ENCODE data around the gene EPHA5.

The EPHA5 gene

DNA sequence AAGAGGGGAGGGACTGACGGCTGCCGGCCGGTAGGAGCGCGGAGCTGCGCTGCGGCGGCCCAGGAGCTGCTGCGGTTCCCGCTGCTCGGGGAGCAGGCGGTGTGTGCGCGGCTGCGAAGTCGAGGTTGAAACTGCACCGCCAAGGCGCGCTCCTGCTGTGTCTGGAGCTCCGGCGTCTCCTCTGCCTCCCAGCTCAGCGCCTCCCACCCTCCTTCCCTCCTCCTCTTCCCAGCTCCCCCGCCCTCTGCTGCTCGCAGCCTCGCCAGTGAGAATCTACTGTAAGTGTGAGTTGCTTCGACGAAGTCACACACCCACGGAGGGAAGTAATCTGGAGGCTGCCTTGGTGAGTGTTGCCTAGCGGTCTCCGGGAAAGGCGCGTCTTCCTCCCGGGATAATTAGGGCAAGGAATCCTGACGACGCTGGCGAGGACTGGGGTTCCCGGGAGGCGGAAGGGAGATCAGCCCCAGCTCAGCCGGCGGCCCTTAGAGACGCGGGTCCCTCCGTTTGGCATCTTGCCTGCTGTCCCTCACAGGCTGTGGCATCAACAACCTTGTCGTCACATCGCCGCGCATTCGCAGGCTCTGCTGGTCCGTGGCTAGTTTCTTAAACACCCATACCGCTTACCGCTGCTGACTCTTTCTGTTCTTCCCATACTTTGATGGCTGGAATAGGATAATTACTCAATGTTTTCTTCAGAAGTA is at the start of gene EPHA5:
Gene EPHA5 (minus strand): TSS at position 159 of the 701 bp plus-strand sequence. CDS start 747 bp downstream, outside the sequence.
- DNase-seq = peak; percentile 5

GRCh38 chr4:65719635-65720034 is 49.3 kb upstream of the EPHA5 start:
- no peak for DNase-seq

GRCh38 chr4:65698631-65699030 is 28.3 kb upstream of the EPHA5 start:
- DNase-seq = no peak

- DNase-seq = no peak
Observed at GRCh38 chr4:65696436-65696835, 26.1 kb upstream of the EPHA5 start.

DNA sequence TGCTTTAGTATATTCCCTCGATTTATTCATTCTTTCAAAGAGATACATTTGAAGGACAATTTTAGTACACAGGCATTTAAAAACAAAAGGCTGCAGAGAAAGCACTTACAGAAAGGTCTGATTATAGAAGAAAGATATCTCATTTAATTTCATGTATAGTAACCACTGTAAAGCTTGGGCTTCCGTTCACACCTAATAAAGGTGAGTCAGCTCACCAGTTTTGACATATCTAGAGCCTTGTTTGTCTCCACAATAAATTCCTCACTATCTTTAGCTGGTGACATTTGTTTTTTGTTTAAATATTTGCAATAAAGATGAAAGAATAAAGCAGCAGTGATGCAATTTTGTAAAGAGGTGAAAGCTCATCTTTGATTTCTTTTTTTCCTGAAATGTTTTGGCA is 1.1 kb upstream of the EPHA5 start:
- no peak for DNase-seq

DNA sequence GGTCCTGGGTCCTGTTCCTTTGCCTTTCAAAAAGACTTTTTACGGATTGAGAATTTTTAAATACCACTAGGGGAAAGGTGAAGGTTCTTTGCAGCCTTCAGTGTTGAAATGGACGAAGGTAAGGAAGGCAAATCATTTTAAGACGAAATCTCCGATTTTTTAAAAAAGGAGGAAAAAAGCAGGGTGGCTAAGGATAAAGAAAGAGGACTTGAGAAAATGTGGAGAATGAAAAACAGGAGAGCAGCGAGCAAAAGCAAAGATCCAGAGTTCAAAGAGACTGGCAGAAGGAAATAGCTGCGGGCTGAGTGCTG is 314 bp downstream of the EPHA5 start:
- no peak for DNase-seq

- no peak for DNase-seq
Observed at GRCh38 chr4:65669111-65670019, 924 bp downstream of the EPHA5 start.

DNA sequence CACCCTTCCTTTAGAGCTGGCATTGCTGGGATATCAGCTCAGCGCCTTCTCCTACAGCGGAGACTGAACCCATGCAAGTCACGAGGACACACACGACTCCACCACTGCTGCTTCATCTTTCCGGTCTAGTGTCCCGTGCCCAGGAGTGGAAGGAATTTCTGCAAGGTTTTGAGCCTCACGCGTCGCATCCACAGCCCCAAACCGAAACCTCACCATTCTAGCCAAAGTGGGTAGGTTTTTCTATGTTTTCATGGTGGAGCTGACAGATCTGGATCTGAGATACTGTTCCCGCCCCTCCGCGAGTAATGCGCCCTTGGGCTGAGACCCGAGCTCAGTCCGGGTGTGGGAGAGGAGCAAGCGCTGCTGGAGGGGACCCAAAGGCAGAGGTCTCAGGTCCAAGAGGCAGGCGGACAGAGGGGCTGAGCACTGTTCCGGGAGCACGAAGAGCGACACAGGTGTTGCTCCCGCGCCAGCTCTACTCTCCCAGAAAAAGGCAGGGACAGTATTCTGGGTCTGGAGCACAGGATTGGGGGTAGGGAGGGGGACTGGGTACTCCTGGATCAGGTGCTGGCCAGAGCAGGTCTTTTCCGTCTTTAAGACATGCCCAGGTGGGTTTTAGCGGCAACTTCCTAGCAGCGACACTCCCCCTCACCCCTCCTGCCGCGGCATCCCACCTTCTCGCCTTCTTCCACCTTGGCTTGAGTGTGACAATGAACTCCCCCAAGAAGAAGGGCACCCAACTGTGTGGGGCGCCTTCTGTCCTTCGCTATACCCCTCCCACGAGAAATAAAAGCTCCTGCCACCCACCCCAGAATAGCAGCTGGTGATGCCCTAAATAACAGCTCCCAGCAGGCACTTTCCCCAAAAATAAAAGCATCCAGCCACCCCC is 1.8 kb downstream of the EPHA5 start:
- DNase-seq = no peak

DNA sequence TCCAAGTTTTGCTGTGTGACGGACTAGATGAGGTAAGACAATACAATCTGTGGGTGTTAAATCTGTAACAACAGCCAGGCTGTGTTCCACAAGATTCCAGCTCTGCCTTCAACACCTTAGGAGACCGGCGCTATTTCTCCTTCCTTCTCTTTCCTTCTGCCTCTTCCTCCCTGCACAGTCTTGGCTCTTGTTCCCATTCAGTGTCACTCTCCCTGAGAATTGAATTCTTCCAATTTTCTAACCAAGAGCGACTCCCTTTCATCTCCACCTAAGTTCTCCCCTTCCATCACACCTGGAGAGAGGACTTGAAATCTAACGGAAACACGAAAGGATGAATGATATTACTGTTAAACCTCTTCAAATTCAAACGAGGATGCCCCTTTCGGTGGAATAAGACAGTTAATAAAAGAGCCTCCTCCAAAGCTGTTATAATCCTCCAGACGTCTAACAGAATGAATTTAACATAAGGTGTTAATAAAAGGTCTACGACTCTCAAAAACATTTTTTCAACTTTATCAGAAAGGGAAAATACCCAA is 2.7 kb downstream of the EPHA5 start:
- DNase-seq = no peak

- no peak for DNase-seq
Observed at GRCh38 chr4:65665771-65666523, 4.3 kb downstream of the EPHA5 start.

DNA sequence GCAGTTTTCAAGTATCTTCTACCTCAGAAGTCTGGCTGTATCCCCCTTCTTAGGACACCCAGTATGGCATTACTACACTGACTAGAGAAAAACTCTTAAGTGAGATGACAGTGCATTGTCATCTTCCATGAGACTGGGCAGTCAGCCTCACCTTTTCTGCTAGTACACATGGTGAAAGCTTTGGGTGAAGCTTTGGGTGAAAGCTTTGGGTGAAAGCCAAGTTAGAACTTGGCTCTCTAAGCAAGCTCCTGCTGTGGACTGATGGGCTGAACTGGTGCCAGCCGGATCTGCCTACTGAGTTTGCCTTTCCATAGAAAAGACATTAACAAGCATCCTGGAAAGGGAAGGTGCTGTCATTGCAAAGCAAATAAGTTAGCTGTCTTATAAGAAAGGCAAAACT is 8.8 kb downstream of the EPHA5 start:
- DNase-seq = no peak

- DNase-seq = no peak
Observed at GRCh38 chr4:65658117-65658516, 12.2 kb downstream of the EPHA5 start.

DNA sequence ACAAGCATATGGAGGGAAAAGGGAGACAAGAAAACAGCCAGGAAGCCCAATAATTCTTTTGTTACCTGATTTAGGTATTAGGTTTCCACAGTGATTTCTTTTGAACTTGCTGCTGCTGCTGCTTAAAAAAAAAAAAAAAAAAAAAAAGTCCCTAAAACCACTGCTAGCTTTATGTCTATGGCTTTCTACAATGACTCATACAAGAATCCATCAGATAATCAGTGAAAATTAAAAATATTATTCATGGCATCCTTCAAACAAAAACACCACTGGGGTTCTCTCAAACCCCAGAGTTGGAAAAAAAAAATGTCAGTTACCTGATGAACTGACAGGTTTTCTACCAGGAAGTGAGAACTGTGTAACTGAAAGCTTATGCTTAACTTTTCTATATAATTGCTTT is 14.3 kb downstream of the EPHA5 start:
- no peak for DNase-seq

DNA sequence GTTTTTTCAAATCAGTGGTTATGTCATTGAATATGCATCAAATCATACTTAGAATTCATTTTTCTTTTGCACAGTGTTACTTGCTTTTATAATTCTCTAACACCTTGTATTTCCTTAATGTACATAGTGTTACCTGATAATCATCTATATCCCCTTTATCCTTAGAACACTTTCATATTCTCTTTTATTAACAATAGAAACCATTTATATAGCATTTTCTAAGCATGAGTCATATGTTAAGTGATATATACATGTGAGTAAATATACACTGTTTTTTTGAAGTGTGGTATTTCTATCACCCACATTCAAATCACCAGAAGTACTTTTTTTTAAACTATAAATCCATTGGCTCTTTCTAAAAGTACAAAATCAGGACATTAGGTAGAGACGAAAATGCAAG is 15.3 kb downstream of the EPHA5 start:
- no peak for DNase-seq

DNA sequence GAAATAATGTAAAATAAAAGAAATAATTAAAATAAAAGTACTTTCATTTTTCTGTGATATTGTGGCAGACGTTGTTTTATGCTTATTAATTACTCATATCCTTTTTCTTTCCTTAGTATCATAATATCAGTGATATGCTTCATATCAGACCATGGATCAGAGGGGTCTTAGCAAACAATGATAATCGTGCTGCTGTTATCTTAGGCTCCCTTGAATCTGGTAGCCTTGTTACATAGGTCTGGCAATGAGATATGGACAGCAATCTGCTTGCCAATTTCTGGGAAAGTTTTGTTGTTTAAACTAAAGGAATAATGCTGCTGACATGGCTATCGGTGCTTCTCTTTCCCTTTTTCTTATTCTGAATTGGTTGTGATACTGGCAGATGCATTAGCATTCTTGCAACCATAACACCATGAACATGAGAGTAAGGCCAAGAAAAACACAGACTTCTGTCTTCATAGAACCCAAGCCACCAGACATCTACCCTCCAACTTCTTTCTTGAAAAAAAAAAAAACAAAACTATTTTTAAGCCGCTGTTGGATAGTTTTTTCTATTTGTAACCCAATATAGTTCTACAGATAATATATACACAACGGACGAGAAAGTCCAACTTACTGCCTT is 16.4 kb downstream of the EPHA5 start:
- no peak for DNase-seq

- DNase-seq = no peak
Observed at GRCh38 chr4:65651751-65652150, 18.5 kb downstream of the EPHA5 start.

DNA sequence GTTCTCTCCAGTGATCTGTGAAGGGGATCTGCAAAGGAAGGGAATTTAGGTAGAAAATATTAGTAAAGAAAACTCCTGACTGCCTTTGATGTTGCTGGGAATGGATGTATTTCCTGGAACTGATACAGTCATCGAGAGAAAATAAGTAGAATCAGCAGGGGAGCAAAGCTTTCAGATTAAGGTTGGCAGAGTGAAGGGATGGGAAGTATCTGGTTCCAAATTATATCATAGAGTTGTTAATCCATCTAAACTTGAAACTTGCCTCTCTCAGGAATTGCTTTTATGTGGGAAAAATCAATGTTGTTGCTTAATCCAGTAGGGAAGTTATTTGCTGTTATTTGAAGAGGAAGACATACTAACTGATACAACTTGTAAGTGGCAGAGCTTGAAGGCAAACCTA is 19.3 kb downstream of the EPHA5 start:
- no peak for DNase-seq

- DNase-seq = no peak
Observed at GRCh38 chr4:65646136-65646535, 24.2 kb downstream of the EPHA5 start.

DNA sequence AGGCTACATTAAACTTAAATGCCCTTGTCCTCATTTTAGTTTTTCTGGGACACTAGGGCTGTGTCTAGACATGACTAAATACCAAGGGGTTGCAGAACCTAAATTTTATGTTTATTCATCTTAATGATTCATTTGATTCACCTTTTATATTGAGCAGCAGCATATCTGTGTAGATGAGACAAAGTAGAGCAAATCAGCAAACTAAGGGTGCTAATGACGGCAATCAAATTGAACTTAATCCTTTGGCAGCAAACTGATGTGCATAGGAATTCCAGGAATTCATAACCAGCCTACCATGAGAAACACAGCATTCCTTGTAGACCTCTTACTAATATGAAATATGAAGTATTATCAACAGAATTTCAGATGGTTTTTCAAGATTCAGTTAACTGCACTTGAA is 25.1 kb downstream of the EPHA5 start:
- no peak for DNase-seq

DNA sequence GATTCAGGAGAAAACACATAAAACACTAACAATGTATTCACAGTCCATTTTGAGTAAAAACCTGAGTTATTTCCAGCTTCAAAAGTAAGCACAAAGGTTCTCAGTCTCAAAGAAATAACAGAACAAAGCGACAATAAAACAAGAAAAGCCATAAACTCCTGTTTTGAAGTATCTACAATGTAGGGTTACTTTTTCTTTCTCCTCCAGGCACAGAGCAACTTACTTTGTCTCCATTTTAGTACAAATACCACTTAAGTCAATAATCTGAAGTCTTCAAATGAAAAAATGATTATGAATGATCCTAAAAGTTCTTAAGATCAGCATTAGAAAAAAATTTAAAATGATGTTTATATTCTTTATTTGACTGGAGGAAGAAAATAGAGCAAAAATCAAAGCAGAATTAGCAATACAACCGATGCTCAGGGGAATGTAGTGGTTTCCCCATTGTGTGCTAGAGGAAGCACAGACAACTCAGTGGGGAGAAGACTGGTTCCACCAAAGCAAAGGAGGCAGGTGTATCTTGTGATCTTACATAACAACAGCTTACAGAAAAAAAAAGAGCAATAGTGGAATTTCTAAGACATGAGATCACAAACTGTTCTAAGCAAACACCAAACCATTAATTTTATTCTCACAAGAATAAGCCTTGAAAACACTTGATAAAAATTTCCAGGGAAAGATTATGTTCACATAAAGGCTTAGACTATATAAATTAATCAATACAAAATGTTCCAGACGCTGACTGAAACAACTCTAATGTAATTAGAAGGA is 35.1 kb downstream of the EPHA5 start:
- no peak for DNase-seq

DNA sequence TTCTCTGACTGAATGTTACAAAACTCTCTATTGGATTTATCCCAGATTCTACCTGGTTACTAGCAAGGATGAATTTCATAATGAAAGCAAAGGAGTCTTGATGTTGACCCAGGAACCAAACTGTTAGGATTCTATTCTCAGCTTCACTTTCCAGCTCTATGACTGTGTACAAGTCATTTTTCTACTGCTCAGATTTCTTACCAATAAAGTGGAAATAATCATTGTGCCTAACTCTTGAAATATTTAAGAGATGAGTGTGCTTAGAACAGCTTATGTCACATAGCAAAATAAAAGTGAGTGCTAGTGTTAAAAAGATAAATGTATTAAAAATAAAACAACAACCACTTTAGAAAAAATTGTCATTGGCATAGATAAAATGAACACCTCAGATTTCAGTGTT is 45.6 kb downstream of the EPHA5 start:
- no peak for DNase-seq
